Vagina (tissue), 2 donors: ENCODE results near the gene CFAP73.

Experiments used
- CTCF ChIP-seq, 3 experiments: fragments of 450-650 bp in 2 of 3; fragments of 200-600 bp in 1 of 3; sonication (generic) in 1 of 3; IDR thresholded peaks; one replicate each; pipeline ENCODE4 v1.5.1; 2017 to 2019; ENCODE audit warnings: antibody characterized with exemption in 3 of 3, mild to moderate bottlenecking in 2 of 3, moderate library complexity in 2 of 3
- POLR2A ChIP-seq, 2 donors: fragments of 450-650 bp; IDR thresholded peaks; one replicate each; pipeline ENCODE4 v1.6.1; 2017; ENCODE audit warnings: antibody characterized with exemption in 2 of 2, mild to moderate bottlenecking in 2 of 2, moderate library complexity in 2 of 2
- POLR2AphosphoS5 ChIP-seq, 2 donors: sonication (generic); formaldehyde crosslinking; IDR thresholded peaks; one replicate each; pipeline ENCODE4 v1.9.0; 2017; ENCODE audit warnings: antibody characterized with exemption in 2 of 2, mild to moderate bottlenecking in 2 of 2, low read depth in 1 of 2; ENCODE audit not compliant: insufficient read depth in 1 of 2

GRCh38 chr12:113104953-113105510, 44.5 kb upstream of the CFAP73 start:
- TF ChIP-seq CTCF (IDR thresholded peaks at IDR 0.05), result no peak
- no peak for TF ChIP-seq POLR2A (IDR thresholded peaks at IDR 0.05)
- no peak for TF ChIP-seq POLR2AphosphoS5 (IDR thresholded peaks at IDR 0.05; ENCODE audit: insufficient read depth in 1 of 2, low read depth in 1 of 2)
